CD14-positive monocyte (primary cell): ENCODE data around the gene SLC41A1. TPM values are rescaled to one million over a fixed set of nuclear protein-coding genes. Genes with fewer than 3 reads are reported as not detected.

Source experiments
- DNase-seq, 3 donors: peaks; one replicate each; pipeline ENCODE4 v3.0.0-alpha.2; 2011 to 2022
- H2AFZ ChIP-seq: 2 replicates; pipeline ENCODE4 v1.6.0; 2012; ENCODE audit warnings: mild to moderate bottlenecking, low read depth, low read length, inconsistent platforms; ENCODE audit not compliant: insufficient read depth, poor library complexity, severe bottlenecking
- H3K27ac ChIP-seq, 2 donors: 1 replicate in 1 of 2; 2 replicates in 1 of 2; pipeline ENCODE4 v1.5.1; 2012 to 2013; ENCODE audit warnings: low read length in 2 of 2, control low read depth in 1 of 2, inconsistent platforms in 1 of 2, low read depth in 1 of 2, mild to moderate bottlenecking in 1 of 2
- H3K27me3 ChIP-seq, 2 donors: one replicate each; pipeline versions ENCODE4 v1.6.0 to v1.6.1; 2011 to 2013; ENCODE audit warnings: low read length in 2 of 2; ENCODE audit not compliant: control insufficient read depth in 2 of 2, insufficient read depth in 2 of 2
- H3K36me3 ChIP-seq, 2 donors: replicated peaks in 1 of 2; 1 replicate in 1 of 2; 2 replicates in 1 of 2; pipeline versions ENCODE4 v1.5.1 to v1.6.1; 2012 to 2013; ENCODE audit warnings: low read length in 2 of 2, control low read depth in 1 of 2, inconsistent platforms in 1 of 2, mild to moderate bottlenecking in 1 of 2; ENCODE audit not compliant: insufficient read depth in 2 of 2, control insufficient read depth in 1 of 2
- H3K4me1 ChIP-seq, 2 donors: 1 replicate in 1 of 2; 2 replicates in 1 of 2; pipeline versions ENCODE4 v1.5.1 to v1.6.1; 2012 to 2013; ENCODE audit warnings: low read length in 2 of 2, control low read depth in 1 of 2, inconsistent platforms in 1 of 2, mild to moderate bottlenecking in 1 of 2, moderate library complexity in 1 of 2; ENCODE audit not compliant: insufficient read depth in 2 of 2, control insufficient read depth in 1 of 2
- H3K4me2 ChIP-seq: replicated peaks from 2 replicates; pipeline ENCODE3; 2012; ENCODE audit warnings: low read length, moderate library complexity, mild to moderate bottlenecking; ENCODE audit not compliant: poor library complexity, severe bottlenecking; ENCODE audit errors: extremely low read depth
- H3K4me3 ChIP-seq, 3 experiments: fragments of 200-600 bp in 1 of 3; sonication (generic) in 1 of 3; replicated peaks in 1 of 3; 1 replicate in 2 of 3; 2 replicates in 1 of 3; pipeline ENCODE4 v1.5.1; 2011 to 2013; ENCODE audit warnings: low read length in 3 of 3, mild to moderate bottlenecking in 3 of 3, control low read depth in 2 of 3, low read depth in 2 of 3, inconsistent platforms in 1 of 3, moderate library complexity in 1 of 3
- H3K79me2 ChIP-seq: 2 replicates; pipeline ENCODE4 v1.6.0; 2012; ENCODE audit warnings: mild to moderate bottlenecking, control low read depth, inconsistent platforms, low read length, moderate library complexity; ENCODE audit not compliant: insufficient read depth
- H3K9ac ChIP-seq: 2 replicates; pipeline ENCODE4 v1.6.0; 2017; ENCODE audit warnings: low read length, mild to moderate bottlenecking; ENCODE audit not compliant: insufficient read depth, poor library complexity, severe bottlenecking
- H3K9me3 ChIP-seq, 2 donors: replicated peaks in 1 of 2; 1 replicate in 1 of 2; 2 replicates in 1 of 2; pipeline versions ENCODE4 v1.5.1 to v1.6.1; 2012 to 2013; ENCODE audit warnings: low read length in 2 of 2, control low read depth in 1 of 2; ENCODE audit not compliant: control insufficient read depth in 1 of 2, insufficient read depth in 1 of 2
- H4K20me1 ChIP-seq: 2 replicates; pipeline ENCODE4 v1.6.0; 2012; ENCODE audit warnings: mild to moderate bottlenecking, low read length, control low read depth, moderate library complexity; ENCODE audit not compliant: insufficient read depth
- H3K27ac Mint-ChIP-seq, 7 donors: one replicate each; pipeline ENCODE4 v1.8.0; 2020; ENCODE audit warnings: mild to moderate bottlenecking in 7 of 7, mixed read lengths in 7 of 7, moderate library complexity in 6 of 7, inconsistent platforms in 2 of 7
- H3K27me3 Mint-ChIP-seq, 3 donors: one replicate each; pipeline ENCODE4 v1.8.0; 2021 to 2022; ENCODE audit warnings: low read depth in 3 of 3, mild to moderate bottlenecking in 3 of 3, mixed read lengths in 3 of 3, moderate library complexity in 3 of 3, inconsistent platforms in 1 of 3
- H3K36me3 Mint-ChIP-seq, 2 donors: one replicate each; pipeline ENCODE4 v1.8.0; 2020; ENCODE audit warnings: mixed read lengths in 2 of 2, inconsistent platforms in 1 of 2, mild to moderate bottlenecking in 1 of 2
- H3K4me1 Mint-ChIP-seq: one replicate; pipeline ENCODE4 v1.8.0; 2020; ENCODE audit warnings: mild to moderate bottlenecking, mixed read lengths
- H3K4me3 Mint-ChIP-seq, 2 donors: one replicate each; pipeline ENCODE4 v1.8.0; 2020; ENCODE audit warnings: mild to moderate bottlenecking in 2 of 2, mixed read lengths in 2 of 2, moderate library complexity in 1 of 2
- H3K9me3 Mint-ChIP-seq, 7 donors: one replicate each; pipeline ENCODE4 v1.8.0; 2020 to 2022; ENCODE audit warnings: mixed read lengths in 7 of 7, mild to moderate bottlenecking in 6 of 7, moderate library complexity in 6 of 7, inconsistent platforms in 2 of 7
- CTCF ChIP-seq: fragments of 200-600 bp; IDR thresholded peaks from one replicate; pipeline ENCODE4 v1.8.0; 2022; ENCODE audit warnings: antibody characterized with exemption, mild to moderate bottlenecking
- WGBS: methylation state at CpG from one replicate; pipeline ENCODE4 v1.1.5; 2013; ENCODE audit warnings: missing lambda C conversion rate; ENCODE audit not compliant: insufficient coverage; 5-methylcytosine and 5-hydroxymethylcytosine counted together
- intact Hi-C, 2 donors: fragments of 100-400 bp; cut with micrococcal nuclease; formaldehyde crosslinking; loops; one replicate each; pipeline versions ENCODE4 v1.15.0 to v1.15.1; 2023
- polyA plus RNA-seq, 3 donors: library from polyadenylated mRNA; depleted of rRNA in 1 of 3; unstranded in 2 of 3; stranded (reverse) in 1 of 3; fragments of 300-500 nt in 2 of 3; fragments of >200 nt in 1 of 3; fragmentation: Illumina TruSeq in 2 of 3; gene quantifications; 1 replicate in 2 of 3; 2 replicates in 1 of 3; pipeline ENCODE4 v1.2.3, GENCODE V29; 2012 to 2021

Gene SLC41A1
- polyA plus RNA-seq, 3 donors = 0.54 to 2.3 (median 1.1) TPM

DNA sequence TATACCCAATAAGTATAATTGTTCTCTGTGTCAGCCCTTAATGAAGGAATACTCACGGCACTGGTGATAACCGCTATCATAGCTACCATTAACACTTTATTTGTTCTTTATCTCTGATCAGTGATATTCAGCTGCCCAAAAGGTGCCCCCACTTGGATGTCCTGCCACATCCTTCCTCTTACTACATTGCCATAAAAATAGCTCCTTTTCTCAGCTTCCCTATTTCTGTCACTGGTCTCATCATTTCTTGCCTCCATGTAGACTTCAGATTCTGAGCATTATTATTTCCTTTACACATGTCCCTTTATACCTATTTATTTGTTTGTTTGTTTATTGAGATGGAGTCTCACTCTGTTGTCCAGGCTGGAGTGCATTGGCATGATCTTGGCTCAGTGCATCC lies 35.0 kb downstream of the SLC41A1 start:
- Histone ChIP-seq H3K9me3 (no peaks in the 10 kb centered on the region), H3K9ac (no peak overlapping the region), H3K27me3 (no peaks in the 10 kb centered on the region), H3K4me3 (no peak overlapping the region), H3K36me3 (no peaks in the 10 kb centered on the region), H3K4me2 (peak overlapping the region; percentile 3), H3K79me2 (peaks cover 16% of the 10 kb centered on the region), H3K4me1 (peaks cover 37 to 51% of the 10 kb centered on the region in 2 donors), H3K27ac (no peak overlapping the region), H2AFZ (no peak overlapping the region), H4K20me1 (no peaks in the 10 kb centered on the region)
- 0% methylated on average over 2 of the region's 2 CpGs for WGBS
- Mint-ChIP-seq H3K4me1 (peaks cover 53% of the 10 kb centered on the region), H3K27ac (peak overlapping the region in 5 of 7 donors; percentile 42 to 86 (median 65)), H3K27me3 (peaks cover 0 to 3% (median 2%) of the 10 kb centered on the region in 3 donors), H3K36me3 (peaks cover 0 to 3% of the 10 kb centered on the region in 2 donors), H3K9me3 (peaks cover 0 to 1% (median 0%) of the 10 kb centered on the region in 7 donors), H3K4me3 (peak overlapping the region in 1 of 2 donors; percentile 74)
- peak; percentile 30 to 54 (median 40) for DNase-seq
- intact Hi-C loops = no loop called here
- no peak for TF ChIP-seq CTCF

GRCh38 chr1:205775717-205776056 lies 37.3 kb downstream of the SLC41A1 start:
- Histone ChIP-seq H3K79me2 (peaks cover 19% of the 10 kb centered on the region), H3K4me3 (peak overlapping the region; percentile 65 to 92 (median 73)), H3K9me3 (no peaks in the 10 kb centered on the region), H4K20me1 (no peaks in the 10 kb centered on the region), H2AFZ (peak overlapping the region; percentile 14), H3K27ac (peak overlapping the region in 1 of 2 donors; percentile 88), H3K27me3 (no peaks in the 10 kb centered on the region), H3K36me3 (peaks cover 1 to 13% of the 10 kb centered on the region in 2 donors), H3K4me2 (peak overlapping the region; percentile 96), H3K9ac (no peak overlapping the region), H3K4me1 (peaks cover 37 to 47% of the 10 kb centered on the region in 2 donors)
- Mint-ChIP-seq H3K36me3 (peaks cover 17 to 19% of the 10 kb centered on the region in 2 donors), H3K27me3 (peaks cover 0 to 4% (median 3%) of the 10 kb centered on the region in 3 donors), H3K4me3 (peak overlapping the region; percentile 98), H3K4me1 (peaks cover 47% of the 10 kb centered on the region), H3K27ac (peak overlapping the region; percentile 87 to 98 (median 94)), H3K9me3 (peaks cover 0 to 1% (median 0%) of the 10 kb centered on the region in 7 donors)
- intact Hi-C loops = no loop called here
- no peak for TF ChIP-seq CTCF
- peak in 2 of 3 donors; percentile 49 to 62 for DNase-seq
